HepG2 (cell line): ENCODE data around the gene CCDC154. TPM values are rescaled to one million over a fixed set of nuclear protein-coding genes. Genes with fewer than 3 reads are reported as not detected.

Experiments
- ELF3 ChIP-seq: IDR thresholded peaks from 2 replicates; pipeline ENCODE4 v1.6.1; 2016; ENCODE audit warnings: missing genetic modification reagents, missing compliant biosample characterization
- HDAC2 ChIP-seq: sonication (generic); formaldehyde crosslinking; IDR thresholded peaks from 2 replicates; pipeline ENCODE4 v1.4.0; 2020; ENCODE audit warnings: missing genetic modification reagents
- HMG20B ChIP-seq: conservative IDR thresholded peaks from 2 replicates; pipeline ENCODE4 v1.6.1; 2016; ENCODE audit warnings: missing genetic modification reagents, missing compliant biosample characterization
- MAZ ChIP-seq, 2 experiments: sonication (generic) in 1 of 2; formaldehyde crosslinking in 1 of 2; IDR thresholded peaks; 2 replicates each; pipeline versions ENCODE4 v1.5.0 to v1.6.1; 2012 to 2020; ENCODE audit warnings: low read depth in 2 of 2, mild to moderate bottlenecking in 2 of 2, borderline replicate concordance in 1 of 2, improper control_type of control experiment in 1 of 2, low read length in 1 of 2, missing genetic modification reagents in 1 of 2, moderate library complexity in 1 of 2
- MTF2 ChIP-seq: sonication (generic); formaldehyde crosslinking; IDR thresholded peaks from 2 replicates; pipeline ENCODE4 v1.5.0; 2020; ENCODE audit warnings: missing genetic modification reagents, borderline replicate concordance
- MYC ChIP-seq: sonication (generic); formaldehyde crosslinking; IDR thresholded peaks from 2 replicates; pipeline ENCODE4 v1.9.0; 2021; ENCODE audit warnings: missing genetic modification reagents, borderline replicate concordance
- NCOR1 ChIP-seq: fragments of 200-600 bp; sonication (generic); IDR thresholded peaks from 2 replicates; pipeline ENCODE4 v1.7.0; 2017; ENCODE audit warnings: antibody characterized with exemption, low read length, borderline replicate concordance
- NFE2L2 ChIP-seq: fragments of 150-350 bp; IDR thresholded peaks from 2 replicates; pipeline ENCODE4 v1.6.1; 2014; ENCODE audit warnings: low read length
- NFKBIZ ChIP-seq: IDR thresholded peaks from 2 replicates; pipeline ENCODE4 v1.6.1; 2018; ENCODE audit warnings: missing genetic modification reagents, missing compliant biosample characterization
- RNF2 ChIP-seq: fragments of 450-650 bp; conservative IDR thresholded peaks from 2 replicates; pipeline ENCODE4 v1.6.1; 2016; ENCODE audit warnings: low read depth
- SOX5 ChIP-seq: IDR thresholded peaks from 2 replicates; pipeline ENCODE4 v1.6.1; 2016; ENCODE audit warnings: borderline replicate concordance
- THYN1 ChIP-seq: sonication (generic); formaldehyde crosslinking; IDR thresholded peaks from 2 replicates; pipeline ENCODE4 v1.8.1; 2023; ENCODE audit warnings: low read depth, mild to moderate bottlenecking, moderate library complexity, missing genetic modification reagents, borderline replicate concordance
- ZNF264 ChIP-seq: sonication (generic); formaldehyde crosslinking; IDR thresholded peaks from 2 replicates; pipeline ENCODE4 v1.4.0; 2020; ENCODE audit warnings: missing genetic modification reagents
- ZNF446 ChIP-seq: sonication (generic); formaldehyde crosslinking; IDR thresholded peaks from 2 replicates; pipeline ENCODE4 v1.5.0; 2020; ENCODE audit warnings: mild to moderate bottlenecking, missing genetic modification reagents
- ZNF747 ChIP-seq: sonication (generic); formaldehyde crosslinking; IDR thresholded peaks from 2 replicates; pipeline ENCODE4 v1.8.1; 2023; ENCODE audit warnings: missing genetic modification reagents, mild to moderate bottlenecking, borderline replicate concordance
- polyA plus RNA-seq, 8 experiments: library from polyadenylated mRNA; depleted of rRNA in 3 of 8; stranded (reverse) in 7 of 8; unstranded in 1 of 8; fragments of >200 nt; fragmentation: Illumina TruSeq in 4 of 8; extraction: Trizol in 4 of 8; gene quantifications; 2 replicates each; pipeline versions ENCODE4 v1.2.1 to v1.2.3, GENCODE V29; 2011 to 2016; ENCODE audit warnings: low read depth in 4 of 8, missing spikeins in 1 of 8, mixed read lengths in 1 of 8; ENCODE audit not compliant: insufficient read depth in 1 of 8
- total RNA-seq, 5 experiments: library from RNA; depleted of rRNA; stranded (reverse); fragments of >200 nt; fragmentation: Illumina TruSeq; extraction: Trizol; gene quantifications; 2 replicates each; pipeline ENCODE4 v1.2.3, GENCODE V29; 2016; ENCODE audit warnings: low read depth in 1 of 5
- TF ChIP-seq, protein P1 (sequence below): sonication (generic); formaldehyde crosslinking; IDR thresholded peaks from 2 replicates; pipeline ENCODE4 v1.5.1; 2020; ENCODE audit warnings: missing genetic modification reagents, mild to moderate bottlenecking, borderline replicate concordance
- TF ChIP-seq, protein P2 (sequence below): fragments of 450-650 bp; IDR thresholded peaks from 2 replicates; pipeline ENCODE4 v1.6.1; 2017; ENCODE audit warnings: mild to moderate bottlenecking
- TF ChIP-seq, protein P3 (sequence below): sonication (generic); formaldehyde crosslinking; IDR thresholded peaks from 2 replicates; pipeline ENCODE4 v1.8.0; 2022; ENCODE audit warnings: mild to moderate bottlenecking, missing genetic modification reagents; ENCODE audit not compliant: insufficient replicate concordance
- TF ChIP-seq, protein P4 (sequence below): sonication (generic); formaldehyde crosslinking; IDR thresholded peaks from 2 replicates; pipeline ENCODE4 v1.4.0; 2020; ENCODE audit warnings: mild to moderate bottlenecking, missing genetic modification reagents, borderline replicate concordance

CCDC154 gene
- total and polyA plus RNA-seq, 2 of the 13 experiments (the other 11 are each of a cell fraction or from before 2014, with no cell fraction given), result 0.92 to 1.5 TPM

DNA sequence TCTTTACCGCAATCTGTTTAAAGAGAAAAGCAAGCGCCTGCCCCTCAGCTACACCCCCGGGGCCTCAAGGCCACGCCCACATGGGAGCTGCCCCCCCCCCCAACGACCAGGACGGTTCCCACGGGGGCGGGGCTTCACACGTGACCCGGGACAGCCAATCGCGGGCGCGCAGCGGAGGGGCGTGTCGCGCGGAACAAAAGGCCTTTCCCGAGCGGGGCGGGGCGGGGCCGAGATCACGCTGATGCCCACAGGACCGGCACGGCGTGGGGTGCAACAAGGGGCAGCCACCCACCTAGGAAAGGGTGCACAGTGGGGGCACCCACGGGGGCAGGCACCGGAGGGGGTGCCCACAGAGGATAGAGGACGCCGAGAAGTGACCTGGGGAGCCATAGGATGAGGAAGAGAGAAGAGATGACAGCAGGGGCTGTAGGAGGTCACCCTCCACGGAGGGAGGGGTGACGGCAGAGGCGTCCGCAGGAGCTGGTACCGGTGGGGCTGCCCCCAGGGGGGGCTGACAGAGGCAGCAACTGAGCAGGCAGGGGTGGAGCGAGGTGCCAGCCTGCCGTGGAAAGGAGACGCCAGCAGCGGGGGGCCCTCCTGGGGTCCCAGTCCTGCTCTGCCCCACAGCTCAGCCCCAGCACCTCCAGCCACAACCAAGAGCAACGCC, 36.1 kb downstream of the CCDC154 start (continued):
- TF ChIP-seq, protein P1, sequence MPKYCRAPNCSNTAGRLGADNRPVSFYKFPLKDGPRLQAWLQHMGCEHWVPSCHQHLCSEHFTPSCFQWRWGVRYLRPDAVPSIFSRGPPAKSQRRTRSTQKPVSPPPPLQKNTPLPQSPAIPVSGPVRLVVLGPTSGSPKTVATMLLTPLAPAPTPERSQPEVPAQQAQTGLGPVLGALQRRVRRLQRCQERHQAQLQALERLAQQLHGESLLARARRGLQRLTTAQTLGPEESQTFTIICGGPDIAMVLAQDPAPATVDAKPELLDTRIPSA (CRISPR knock-in tag), result no peak
- TF ChIP-seq RNF2, result no peak
- TF ChIP-seq, protein P2, sequence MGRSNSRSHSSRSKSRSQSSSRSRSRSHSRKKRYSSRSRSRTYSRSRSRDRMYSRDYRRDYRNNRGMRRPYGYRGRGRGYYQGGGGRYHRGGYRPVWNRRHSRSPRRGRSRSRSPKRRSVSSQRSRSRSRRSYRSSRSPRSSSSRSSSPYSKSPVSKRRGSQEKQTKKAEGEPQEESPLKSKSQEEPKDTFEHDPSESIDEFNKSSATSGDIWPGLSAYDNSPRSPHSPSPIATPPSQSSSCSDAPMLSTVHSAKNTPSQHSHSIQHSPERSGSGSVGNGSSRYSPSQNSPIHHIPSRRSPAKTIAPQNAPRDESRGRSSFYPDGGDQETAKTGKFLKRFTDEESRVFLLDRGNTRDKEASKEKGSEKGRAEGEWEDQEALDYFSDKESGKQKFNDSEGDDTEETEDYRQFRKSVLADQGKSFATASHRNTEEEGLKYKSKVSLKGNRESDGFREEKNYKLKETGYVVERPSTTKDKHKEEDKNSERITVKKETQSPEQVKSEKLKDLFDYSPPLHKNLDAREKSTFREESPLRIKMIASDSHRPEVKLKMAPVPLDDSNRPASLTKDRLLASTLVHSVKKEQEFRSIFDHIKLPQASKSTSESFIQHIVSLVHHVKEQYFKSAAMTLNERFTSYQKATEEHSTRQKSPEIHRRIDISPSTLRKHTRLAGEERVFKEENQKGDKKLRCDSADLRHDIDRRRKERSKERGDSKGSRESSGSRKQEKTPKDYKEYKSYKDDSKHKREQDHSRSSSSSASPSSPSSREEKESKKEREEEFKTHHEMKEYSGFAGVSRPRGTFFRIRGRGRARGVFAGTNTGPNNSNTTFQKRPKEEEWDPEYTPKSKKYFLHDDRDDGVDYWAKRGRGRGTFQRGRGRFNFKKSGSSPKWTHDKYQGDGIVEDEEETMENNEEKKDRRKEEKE, result no peak
- TF ChIP-seq MTF2, result no peak
- TF ChIP-seq NFKBIZ, result no peak
- TF ChIP-seq NCOR1, result peak; percentile 49; the same call in 1 of the 2 replicates
- TF ChIP-seq NFE2L2, result no peak
- peak; percentile 81; the same call in 1 of the 2 replicates for TF ChIP-seq MAZ (IDR thresholded peaks at IDR 0.05; ENCODE audit: borderline replicate concordance, low read depth, low read length)
- TF ChIP-seq MAZ (CRISPR knock-in tag; IDR thresholded peaks at IDR 0.05; ENCODE audit: low read depth), result peak; percentile 41; the same call in 1 of the 2 replicates
- no peak for TF ChIP-seq ZNF264 (CRISPR knock-in tag)
- TF ChIP-seq THYN1 (CRISPR knock-in tag), result no peak
- 0 out of 2 replicates have a peak, but pooled peaks have one; percentile 12 for TF ChIP-seq ELF3 (CRISPR knock-in tag)
- no peak for TF ChIP-seq HDAC2 (CRISPR knock-in tag)
- TF ChIP-seq HMG20B, result no peak
- TF ChIP-seq ZNF446, result no peak
- no peak for TF ChIP-seq ZNF747 (CRISPR knock-in tag)
- TF ChIP-seq, protein P3, sequence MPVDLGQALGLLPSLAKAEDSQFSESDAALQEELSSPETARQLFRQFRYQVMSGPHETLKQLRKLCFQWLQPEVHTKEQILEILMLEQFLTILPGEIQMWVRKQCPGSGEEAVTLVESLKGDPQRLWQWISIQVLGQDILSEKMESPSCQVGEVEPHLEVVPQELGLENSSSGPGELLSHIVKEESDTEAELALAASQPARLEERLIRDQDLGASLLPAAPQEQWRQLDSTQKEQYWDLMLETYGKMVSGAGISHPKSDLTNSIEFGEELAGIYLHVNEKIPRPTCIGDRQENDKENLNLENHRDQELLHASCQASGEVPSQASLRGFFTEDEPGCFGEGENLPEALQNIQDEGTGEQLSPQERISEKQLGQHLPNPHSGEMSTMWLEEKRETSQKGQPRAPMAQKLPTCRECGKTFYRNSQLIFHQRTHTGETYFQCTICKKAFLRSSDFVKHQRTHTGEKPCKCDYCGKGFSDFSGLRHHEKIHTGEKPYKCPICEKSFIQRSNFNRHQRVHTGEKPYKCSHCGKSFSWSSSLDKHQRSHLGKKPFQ (CRISPR knock-in tag), result no peak
- TF ChIP-seq, protein P4, sequence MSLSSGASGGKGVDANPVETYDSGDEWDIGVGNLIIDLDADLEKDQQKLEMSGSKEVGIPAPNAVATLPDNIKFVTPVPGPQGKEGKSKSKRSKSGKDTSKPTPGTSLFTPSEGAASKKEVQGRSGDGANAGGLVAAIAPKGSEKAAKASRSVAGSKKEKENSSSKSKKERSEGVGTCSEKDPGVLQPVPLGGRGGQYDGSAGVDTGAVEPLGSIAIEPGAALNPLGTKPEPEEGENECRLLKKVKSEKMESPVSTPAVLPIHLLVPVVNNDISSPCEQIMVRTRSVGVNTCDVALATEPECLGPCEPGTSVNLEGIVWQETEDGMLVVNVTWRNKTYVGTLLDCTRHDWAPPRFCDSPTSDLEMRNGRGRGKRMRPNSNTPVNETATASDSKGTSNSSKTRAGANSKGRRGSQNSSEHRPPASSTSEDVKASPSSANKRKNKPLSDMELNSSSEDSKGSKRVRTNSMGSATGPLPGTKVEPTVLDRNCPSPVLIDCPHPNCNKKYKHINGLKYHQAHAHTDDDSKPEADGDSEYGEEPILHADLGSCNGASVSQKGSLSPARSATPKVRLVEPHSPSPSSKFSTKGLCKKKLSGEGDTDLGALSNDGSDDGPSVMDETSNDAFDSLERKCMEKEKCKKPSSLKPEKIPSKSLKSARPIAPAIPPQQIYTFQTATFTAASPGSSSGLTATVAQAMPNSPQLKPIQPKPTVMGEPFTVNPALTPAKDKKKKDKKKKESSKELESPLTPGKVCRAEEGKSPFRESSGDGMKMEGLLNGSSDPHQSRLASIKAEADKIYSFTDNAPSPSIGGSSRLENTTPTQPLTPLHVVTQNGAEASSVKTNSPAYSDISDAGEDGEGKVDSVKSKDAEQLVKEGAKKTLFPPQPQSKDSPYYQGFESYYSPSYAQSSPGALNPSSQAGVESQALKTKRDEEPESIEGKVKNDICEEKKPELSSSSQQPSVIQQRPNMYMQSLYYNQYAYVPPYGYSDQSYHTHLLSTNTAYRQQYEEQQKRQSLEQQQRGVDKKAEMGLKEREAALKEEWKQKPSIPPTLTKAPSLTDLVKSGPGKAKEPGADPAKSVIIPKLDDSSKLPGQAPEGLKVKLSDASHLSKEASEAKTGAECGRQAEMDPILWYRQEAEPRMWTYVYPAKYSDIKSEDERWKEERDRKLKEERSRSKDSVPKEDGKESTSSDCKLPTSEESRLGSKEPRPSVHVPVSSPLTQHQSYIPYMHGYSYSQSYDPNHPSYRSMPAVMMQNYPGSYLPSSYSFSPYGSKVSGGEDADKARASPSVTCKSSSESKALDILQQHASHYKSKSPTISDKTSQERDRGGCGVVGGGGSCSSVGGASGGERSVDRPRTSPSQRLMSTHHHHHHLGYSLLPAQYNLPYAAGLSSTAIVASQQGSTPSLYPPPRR (CRISPR knock-in tag), result 0 out of 2 replicates have a peak, but pooled peaks have one; percentile 17
- peak; percentile 54; the same call in 1 of the 2 replicates for TF ChIP-seq MYC (CRISPR knock-in tag)
- TF ChIP-seq SOX5, result peak; percentile 62; the same call in 1 of the 2 replicates
